GM23248 (cell line): ENCODE measurements around the gene HS3ST2.

ENCODE experiments used
- EZH2 ChIP-seq: fragments of 200-600 bp; sonication (generic); IDR thresholded peaks from 2 replicates; pipeline ENCODE4 v1.6.1; 2018; ENCODE audit warnings: antibody characterized with exemption, mild to moderate bottlenecking; ENCODE audit not compliant: insufficient read depth, poor library complexity, severe bottlenecking
- EZH2phosphoT487 ChIP-seq: fragments of 200-600 bp; sonication (generic); IDR thresholded peaks from 2 replicates; pipeline ENCODE4 v1.6.1; 2018; ENCODE audit warnings: antibody characterized with exemption, moderate library complexity, mild to moderate bottlenecking, low read depth; ENCODE audit not compliant: insufficient read depth

- TF ChIP-seq EZH2phosphoT487 (no peak), EZH2 (no peak)
These were observed 112.3 kb downstream of the HS3ST2 start for GRCh38 chr16:22926105-22926751.
